ENCODE results near the gene MED12L.

The MED12L gene

DNA sequence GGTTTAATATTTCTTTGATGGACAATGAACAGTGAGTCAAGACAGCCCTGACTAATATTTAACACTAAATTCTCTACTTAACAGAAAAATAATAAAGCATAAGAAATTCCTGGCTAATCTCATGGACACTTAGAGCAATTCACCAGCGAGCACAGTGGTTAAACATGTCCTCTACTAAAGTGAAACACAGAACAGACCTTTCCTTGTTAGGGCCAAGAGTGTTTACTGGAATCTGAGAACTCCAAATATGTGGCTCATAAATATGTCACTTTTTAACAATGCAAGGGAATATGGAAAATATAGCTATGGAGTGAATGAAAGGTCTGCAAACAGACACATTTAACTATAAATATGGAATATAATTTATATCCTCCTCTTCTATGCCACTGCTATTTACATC is 394.0 kb downstream of the MED12L start:
- DNase-seq: no peak

DNA sequence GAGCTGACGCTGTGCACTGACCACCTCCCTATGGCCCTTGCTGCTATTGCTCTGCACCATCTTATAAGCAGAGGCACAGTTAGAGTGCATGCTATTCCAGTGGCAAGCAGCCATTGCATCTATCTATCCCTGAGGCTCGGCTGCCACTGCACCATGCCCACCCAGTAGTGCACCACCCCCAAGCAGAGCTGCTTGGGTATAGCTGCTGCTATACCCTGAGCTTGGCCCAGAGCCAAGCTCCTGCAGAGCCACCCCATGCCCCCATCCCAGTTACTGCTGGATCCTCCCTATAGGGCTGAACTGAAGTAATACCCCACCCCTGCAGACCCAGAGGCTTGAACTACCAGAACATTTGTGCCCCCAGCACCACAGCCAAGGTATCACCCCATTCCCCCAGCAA is 395.0 kb downstream of the MED12L start:
- DNase-seq: no peak

DNA sequence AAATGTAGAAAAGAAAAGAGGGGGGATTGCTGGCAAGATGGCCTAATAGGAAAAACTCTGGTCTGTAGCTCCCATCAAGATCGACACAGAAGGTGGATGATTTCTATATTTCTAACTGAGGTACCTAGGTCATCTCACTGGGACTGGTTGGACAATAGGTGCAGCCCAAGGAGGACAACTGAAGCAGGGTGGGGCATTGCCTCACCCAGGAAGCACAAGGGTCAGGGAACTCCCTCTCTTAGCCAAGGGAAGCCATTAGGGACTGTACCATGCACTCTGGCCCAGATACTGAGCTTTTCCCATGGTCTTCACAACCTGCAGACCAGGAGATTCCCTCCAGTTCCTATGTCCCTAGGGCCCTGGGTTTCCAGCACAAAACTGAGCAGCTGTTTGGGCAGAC is 398.0 kb downstream of the MED12L start:
- no peak for DNase-seq

DNA sequence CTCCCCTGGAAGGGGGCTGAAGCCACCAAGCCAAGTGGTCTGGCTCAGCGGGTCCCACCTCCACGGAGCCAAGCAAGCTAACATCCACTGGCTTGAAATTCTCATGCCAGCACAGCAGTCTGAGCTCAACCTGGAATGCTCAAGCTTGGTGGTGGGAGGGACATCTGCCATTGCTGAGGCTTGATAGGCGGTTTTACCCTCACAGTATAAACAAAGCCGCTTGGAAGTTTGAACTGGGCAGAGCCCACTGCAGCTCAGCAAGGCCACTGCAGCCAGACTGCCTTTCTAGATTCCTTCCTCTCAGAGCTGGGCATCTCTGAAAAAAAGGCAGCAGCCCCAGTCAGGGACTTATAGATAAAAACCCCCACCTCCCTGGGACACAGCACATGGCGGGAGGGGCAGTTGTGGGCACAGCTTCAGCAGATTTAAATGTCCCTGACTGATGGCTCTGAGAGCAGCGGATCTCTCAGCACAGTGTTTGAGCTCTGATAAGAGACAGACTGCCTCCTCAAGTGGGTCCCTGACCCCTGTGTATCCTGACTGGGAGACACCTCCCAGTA is 398.6 kb downstream of the MED12L start:
- no peak for DNase-seq
